ENCODE results near the gene SLC28A3.
A peak's percentile ranks its signal among the peaks of the same experiment; 100 is the strongest.

The SLC28A3 gene

DNA sequence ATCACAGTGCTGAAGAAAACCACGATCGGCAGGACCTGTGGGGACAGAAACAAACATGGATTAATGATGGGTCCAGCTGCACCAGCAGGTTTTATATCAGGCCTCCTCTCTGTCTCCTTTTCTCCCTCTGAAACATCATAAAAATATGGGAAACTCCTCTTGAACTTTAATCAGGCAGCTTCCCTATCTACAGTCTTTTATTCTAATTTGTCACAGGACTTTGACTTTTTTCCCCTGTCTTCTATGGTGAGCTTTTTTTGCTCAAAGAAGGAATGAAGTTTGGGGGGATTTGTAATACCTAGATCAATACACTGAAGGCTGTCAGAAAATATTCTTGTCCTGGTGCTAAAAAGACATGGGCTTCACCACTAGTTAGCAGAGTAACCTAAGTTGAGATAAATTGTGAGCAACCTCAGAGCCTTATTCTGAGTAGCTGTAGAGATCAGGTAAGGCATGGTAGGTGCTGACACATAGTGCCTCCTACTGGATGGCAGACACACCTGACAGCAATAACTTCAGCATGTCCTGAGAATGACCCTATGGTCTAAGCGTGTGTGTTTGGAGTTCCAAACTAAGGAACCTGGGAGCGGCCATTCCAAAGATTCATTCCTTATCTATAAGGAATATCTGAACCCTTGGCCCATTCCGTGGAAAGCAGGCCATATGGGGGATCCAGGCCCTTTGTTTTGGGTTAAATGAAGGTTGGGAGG is 46.2 kb downstream of the SLC28A3 start:
- FAIRE-seq: no peak

GRCh38 chr9:84293001-84293798 is 47.4 kb downstream of the SLC28A3 start:
- FAIRE-seq: no peak

DNA sequence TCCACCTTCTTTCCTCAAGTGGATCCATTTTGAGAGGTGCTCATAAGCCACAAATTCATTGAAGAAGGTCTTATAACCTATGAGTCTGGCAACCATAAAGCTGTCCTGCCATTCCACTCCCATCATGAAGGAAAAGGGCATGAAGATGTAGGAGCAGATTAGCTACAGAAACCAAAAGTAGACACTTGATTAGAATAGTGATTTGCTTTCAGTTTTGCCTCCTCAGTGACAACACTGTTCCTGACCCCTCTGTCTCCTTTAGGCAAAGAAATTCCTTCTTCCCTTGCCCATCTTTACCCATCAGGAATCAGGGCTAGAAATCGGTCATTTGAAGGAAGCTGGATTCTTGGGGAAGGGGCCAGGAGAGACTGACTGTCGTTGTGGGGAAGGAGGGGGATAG is 55.2 kb downstream of the SLC28A3 start:
- FAIRE-seq: no peak

GRCh38 chr9:84283946-84284345 is 56.6 kb downstream of the SLC28A3 start:
- FAIRE-seq: no peak

DNA sequence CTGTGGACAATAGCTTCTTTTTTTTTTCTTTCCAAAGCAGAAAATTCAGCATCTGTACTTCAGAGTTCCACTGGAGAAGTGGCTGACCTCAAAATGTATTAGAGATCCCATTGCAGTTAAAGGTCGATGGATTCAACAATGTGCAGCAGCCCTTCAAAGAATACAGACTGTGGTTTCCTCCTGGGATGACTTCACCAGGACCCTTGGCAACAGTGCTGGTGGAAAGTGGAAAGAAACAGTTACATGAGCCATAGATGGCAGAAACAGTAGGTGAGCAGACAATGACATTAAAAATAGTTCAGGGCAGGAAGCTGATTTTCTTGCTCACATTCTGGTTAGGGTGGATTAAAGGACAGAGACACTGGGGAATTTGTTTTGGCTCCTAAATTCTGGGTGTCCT is 62.4 kb downstream of the SLC28A3 start:
- no peak for FAIRE-seq

DNA sequence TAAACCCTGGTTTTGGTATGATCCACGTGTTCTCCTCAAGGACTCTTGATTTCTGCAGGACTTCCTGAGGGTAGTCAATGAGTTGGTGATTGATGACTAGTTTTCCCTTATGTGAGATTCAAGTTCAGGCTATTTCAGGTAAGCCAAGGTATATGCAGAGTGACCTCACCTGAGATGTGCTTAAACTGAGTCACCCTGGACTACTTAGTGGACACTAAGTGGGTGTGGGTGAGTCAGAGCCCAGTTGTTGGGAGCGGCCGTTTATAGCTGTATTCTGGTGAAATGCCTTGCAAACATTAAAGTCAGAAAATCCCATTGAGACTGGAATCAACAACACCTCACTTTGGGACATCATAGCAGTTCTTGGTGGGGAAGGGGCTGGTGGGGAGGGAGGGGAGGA is 62.9 kb downstream of the SLC28A3 start:
- FAIRE-seq: no peak

DNA sequence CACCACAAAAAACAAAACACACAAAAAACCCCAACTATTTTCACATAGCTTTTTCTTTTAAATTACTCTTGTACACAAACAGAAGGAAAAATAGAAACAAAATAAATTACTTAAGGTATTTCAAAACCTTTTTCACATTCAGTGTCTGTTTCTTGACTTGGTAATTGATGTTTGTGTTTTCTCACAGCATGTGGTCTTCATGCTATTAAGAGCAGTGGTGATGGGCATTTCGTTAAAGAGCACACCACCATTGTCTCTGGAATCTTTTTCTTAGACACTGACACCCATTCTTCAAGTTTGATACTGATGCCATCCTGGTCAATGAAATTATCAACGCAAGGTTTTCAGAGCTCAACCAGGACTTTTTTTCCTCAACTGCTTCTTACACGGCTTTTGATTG is 63.8 kb downstream of the SLC28A3 start:
- FAIRE-seq: no peak

GRCh38 chr9:84271921-84272556 is 68.5 kb downstream of the SLC28A3 start:
- no peak for FAIRE-seq

DNA sequence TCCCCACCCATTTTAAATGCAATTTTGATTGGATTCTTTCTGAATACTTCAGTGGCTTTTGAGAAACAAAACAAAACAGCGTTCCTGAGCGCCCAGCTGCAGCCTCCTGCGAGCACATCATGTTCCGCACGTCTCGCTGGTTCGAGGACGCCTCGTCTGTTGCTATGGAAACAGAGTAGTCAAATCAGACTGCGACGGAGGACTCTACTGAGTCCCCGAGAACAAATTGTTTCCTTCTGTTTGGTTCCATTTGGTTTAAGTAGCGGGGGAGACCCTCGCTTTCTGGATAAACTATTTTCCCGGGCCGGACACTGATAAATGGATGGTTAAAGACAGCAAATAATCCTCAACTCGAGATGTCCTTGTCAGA is 69.0 kb downstream of the SLC28A3 start:
- no peak for FAIRE-seq

- no peak for FAIRE-seq
These were observed 69.6 kb downstream of the SLC28A3 start for GRCh38 chr9:84270847-84271530.

DNA sequence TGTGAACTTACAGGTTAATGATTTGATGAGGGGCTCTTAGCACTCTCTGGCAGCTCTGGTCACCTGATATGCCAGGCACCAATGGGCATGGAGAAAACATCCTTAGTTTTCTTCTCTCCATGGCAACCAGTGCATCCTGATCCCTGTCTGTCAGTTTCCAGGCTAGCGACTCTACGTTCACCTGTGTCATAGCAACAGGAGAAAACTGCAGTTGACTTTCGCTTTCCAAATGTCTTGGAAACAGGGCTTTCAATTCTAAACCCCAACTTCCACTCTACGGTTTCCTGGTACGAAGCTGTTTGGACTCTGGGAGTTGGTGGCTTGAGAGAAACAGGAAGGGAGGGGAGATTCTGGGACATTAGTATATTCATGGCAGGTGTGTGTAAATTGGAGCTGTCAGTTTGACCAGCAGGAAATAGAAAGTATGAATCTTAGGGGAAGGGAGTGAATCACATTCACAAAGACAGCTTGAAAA is 74.4 kb downstream of the SLC28A3 start:
- FAIRE-seq: no peak

DNA sequence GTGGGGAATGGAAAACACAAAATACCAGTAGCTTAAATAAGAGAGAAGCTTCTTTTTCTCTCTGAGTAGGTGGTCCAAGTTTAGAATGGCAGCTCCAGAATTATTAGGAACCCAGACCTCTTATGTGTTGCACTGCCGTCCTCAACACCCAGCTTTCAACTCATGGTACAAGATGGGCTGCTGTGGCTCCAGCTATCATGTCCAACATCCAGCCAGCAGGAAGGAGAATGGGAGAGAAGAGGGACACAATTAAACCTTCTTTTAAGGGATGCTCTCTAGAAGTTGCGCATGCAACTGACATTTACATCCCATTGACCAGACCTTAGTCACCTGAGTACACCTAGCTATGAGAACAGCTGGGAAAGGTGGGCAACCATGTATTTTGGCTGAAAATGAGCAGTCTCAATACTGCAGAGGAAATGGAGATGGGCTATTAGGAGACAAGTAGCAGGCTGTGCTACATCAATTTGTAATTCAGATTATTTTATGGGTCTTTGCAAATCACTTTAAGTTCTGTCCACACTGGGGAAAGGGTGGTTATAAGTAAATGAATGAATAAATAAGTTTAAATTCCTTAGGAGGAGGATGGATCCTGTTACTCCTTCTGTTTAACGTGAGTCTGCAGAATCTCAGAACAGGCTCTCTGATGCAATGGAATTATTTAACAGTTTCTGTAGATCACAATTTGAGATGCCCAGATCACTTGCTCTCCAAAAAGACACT is 76.1 kb downstream of the SLC28A3 start:
- FAIRE-seq: no peak

DNA sequence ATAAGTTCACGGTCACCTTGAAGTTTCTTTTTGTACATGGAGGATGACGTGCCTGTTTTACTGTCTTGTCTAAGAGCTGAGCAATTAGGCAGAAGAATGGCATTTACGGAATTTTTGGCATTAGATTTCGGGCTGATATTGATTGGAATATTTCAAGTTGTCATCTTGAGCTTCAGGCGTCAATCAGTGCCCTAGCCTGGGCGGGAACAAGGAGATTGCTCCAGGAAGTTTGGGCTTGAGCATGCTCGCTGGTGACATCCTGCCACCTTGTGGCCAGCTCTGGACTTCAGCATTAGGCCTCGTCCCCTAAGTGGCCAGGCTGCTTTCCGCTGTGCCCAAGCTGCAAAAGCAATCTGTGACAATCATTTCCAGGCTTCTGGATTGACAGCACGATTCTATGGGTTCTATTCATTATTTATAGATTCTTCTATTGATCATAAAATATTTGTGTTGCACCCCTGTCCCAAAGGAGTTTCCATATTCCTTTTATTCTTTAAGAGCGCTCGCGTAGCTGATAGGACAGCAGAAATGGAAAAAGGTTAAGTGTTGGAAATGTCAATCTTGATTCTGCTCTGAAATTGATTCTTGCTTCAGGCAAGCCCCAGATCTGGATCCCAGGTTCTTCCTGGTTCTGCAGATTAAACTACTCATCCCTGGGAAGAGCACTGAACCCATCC is 79.3 kb downstream of the SLC28A3 start:
- peak; percentile 55 for FAIRE-seq

GRCh38 chr9:84258371-84258770 is 82.2 kb downstream of the SLC28A3 start:
- FAIRE-seq: no peak

GRCh38 chr9:84255696-84256095 is 84.9 kb downstream of the SLC28A3 start:
- FAIRE-seq: no peak

GRCh38 chr9:84254972-84255371 is 85.6 kb downstream of the SLC28A3 start:
- FAIRE-seq: no peak

GRCh38 chr9:84251921-84252320 is 88.6 kb downstream of the SLC28A3 start:
- FAIRE-seq: no peak

DNA sequence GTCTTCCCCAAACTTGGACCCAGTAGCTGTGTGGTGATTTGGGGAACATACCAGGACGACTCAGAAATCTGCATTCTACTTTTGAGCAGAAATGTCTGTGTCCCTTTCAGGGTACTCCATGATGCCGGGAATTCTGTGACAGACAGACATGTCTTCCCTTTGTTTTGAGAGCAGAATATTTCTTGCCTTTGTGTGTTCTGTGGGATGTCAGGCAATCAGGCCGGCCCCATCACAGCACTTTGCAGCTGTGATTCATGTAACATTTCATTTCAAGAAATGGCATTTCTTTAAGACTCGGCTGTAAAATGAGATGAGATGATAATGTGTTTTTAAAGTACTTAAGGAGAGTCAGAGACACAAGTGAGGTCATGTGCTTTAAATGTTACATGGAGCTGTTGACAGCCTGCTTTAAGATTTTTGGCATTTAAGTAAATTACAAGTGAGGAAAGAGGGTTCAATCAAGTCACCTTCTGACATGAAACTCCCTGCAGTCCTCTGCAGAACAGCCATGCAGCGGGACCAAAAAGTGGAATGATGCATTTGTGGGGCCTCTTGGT is 98.7 kb downstream of the SLC28A3 start:
- FAIRE-seq: no peak

- FAIRE-seq: no peak
These were observed 101.2 kb downstream of the SLC28A3 start for GRCh38 chr9:84239343-84239742.

DNA sequence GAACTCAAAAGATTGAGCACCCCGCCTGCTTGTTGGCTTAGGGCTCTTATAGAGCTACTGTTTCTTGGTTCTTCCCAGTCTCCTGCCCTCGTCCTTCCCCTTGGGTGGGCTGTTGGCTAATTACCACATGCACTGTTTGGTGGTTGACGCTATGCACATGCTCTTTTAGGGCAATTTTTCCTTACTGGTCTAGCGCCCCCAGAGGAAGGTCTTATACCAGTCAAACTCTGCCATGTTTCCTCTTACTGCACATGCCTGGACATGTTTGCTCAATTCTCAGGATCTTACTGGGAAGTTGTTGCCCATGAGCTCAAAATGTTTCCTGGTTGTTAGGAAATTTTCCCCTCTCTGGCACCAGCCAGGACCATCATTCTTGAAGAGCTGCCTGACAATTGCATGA is 101.9 kb downstream of the SLC28A3 start:
- no peak for FAIRE-seq

GRCh38 chr9:84235511-84235910 is 105.0 kb downstream of the SLC28A3 start:
- FAIRE-seq: no peak
